ENCODE data around the gene ARL6IP5. TPM values are rescaled to one million over a fixed set of nuclear protein-coding genes. Genes with fewer than 3 reads are reported as not detected.

ARL6IP5 gene
- total and polyA plus RNA-seq, 9 of the 15 experiments (the other 6 are each of a cell fraction or from before 2014, with no cell fraction given), result 10.3 to 54.0 (median 12.7) TPM

- TF ChIP-seq SMC3 (conservative IDR thresholded peaks at IDR 0.05; ENCODE audit: insufficient read depth, low read depth, low read length), result no peak
- no peak for TF ChIP-seq NFE2L1 (tag; IDR thresholded peaks at IDR 0.05; ENCODE audit: borderline replicate concordance, low read depth)
- TF ChIP-seq NR1H2 (CRISPR knock-in tag; IDR thresholded peaks at IDR 0.05), result no peak
- no peak for TF ChIP-seq TFAM (CRISPR knock-in tag; conservative IDR thresholded peaks at IDR 0.05)
Observed at GRCh38 chr3:69115731-69116130, 31.0 kb downstream of the ARL6IP5 start (continued).

- WGBS (ENCODE audit: insufficient coverage, low coverage, missing lambda C conversion rate), result 34% methylated on average over 4 of the region's 4 CpGs
- no peak for TF ChIP-seq ZNF75A (CRISPR knock-in tag; IDR thresholded peaks at IDR 0.05)
- no peak for TF ChIP-seq HDAC6 (IDR thresholded peaks at IDR 0.05; ENCODE audit: low read depth, low read length)
- no peak for TF ChIP-seq ZBTB9 (CRISPR knock-in tag; IDR thresholded peaks at IDR 0.05)
- no peak for TF ChIP-seq HNRNPLL (IDR thresholded peaks at IDR 0.05; ENCODE audit: low read depth, low read length, poor library complexity, severe bottlenecking)
- TF ChIP-seq TFAP4 (CRISPR knock-in tag; IDR thresholded peaks at IDR 0.05; ENCODE audit: borderline replicate concordance), result no peak
- TF ChIP-seq RFX1 (IDR thresholded peaks at IDR 0.05), result no peak
- no peak for TF ChIP-seq ZSCAN29 (IDR thresholded peaks at IDR 0.05)
- no peak for TF ChIP-seq HOXB6 (CRISPR knock-in tag; IDR thresholded peaks at IDR 0.05; ENCODE audit: borderline replicate concordance)
- TF ChIP-seq CHCHD3 (CRISPR knock-in tag; IDR thresholded peaks at IDR 0.05), result no peak
- TF ChIP-seq HMGXB4 (CRISPR knock-in tag; IDR thresholded peaks at IDR 0.05), result no peak
- no peak for TF ChIP-seq KAT8 (IDR thresholded peaks at IDR 0.05; ENCODE audit: low read depth)
- no peak for TF ChIP-seq ASH1L (IDR thresholded peaks at IDR 0.05; ENCODE audit: borderline replicate concordance, low read depth, partially characterized antibody)
- TF ChIP-seq SNRNP70 (optimal IDR thresholded peaks at IDR 0.05; ENCODE audit: low read depth, low read length), result no peak
- no peak for TF ChIP-seq SAFB2 (IDR thresholded peaks at IDR 0.05; ENCODE audit: borderline replicate concordance, low read depth, low read length, severe bottlenecking)
Observed at GRCh38 chr3:69116162-69116561, 31.4 kb downstream of the ARL6IP5 start.

More at GRCh38 chr3:69116162-69116561, 31.4 kb downstream of the ARL6IP5 start:
- Histone ChIP-seq H3K36me3 (ENCODE audit: control insufficient read depth, insufficient read depth, low read length) (no peaks in the 10 kb centered on the region), H3K27ac (ENCODE audit: extremely low read depth, low read depth, low read length) (no peak overlapping the region), H3K9me3 (replicated peaks; ENCODE audit: control insufficient read depth, insufficient read depth, low read depth, low read length) (no peaks in the 10 kb centered on the region), H3K4me1 (replicated peaks in 1 of 2; ENCODE audit: control insufficient read depth in 2 of 2, insufficient read depth in 2 of 2, low read length in 2 of 2) (no peaks in the 10 kb centered on the region; a peak in 1 of 5 replicates), H3K9ac (ENCODE audit: insufficient read depth in 1 of 2, low read depth in 2 of 2, low read length in 2 of 2) (no peak overlapping the region), H3K27me3 (ENCODE audit: control insufficient read depth in 2 of 2, insufficient read depth in 2 of 2, low read length in 2 of 2) (no peaks in the 10 kb centered on the region), H3K4me3 (no peak overlapping the region), H3K4me2 (ENCODE audit: insufficient read depth, low read length) (no peak overlapping the region), H4K20me1 (replicated peaks; ENCODE audit: control insufficient read depth, insufficient read depth, low read length) (no peaks in the 10 kb centered on the region), H3K9me1 (ENCODE audit: control insufficient read depth, insufficient read depth, low read length) (no peaks in the 10 kb centered on the region), H3K79me2 (ENCODE audit: control insufficient read depth, insufficient read depth, low read length) (no peaks in the 10 kb centered on the region), H2AFZ (ENCODE audit: low read depth, low read length) (no peak overlapping the region)
- ChIA-PET CTCF (ENCODE audit: low intra/inter-chr PET ratio) (no interaction called here), POLR2A (no interaction called here)
- no peak for ATAC-seq
- no peak for FAIRE-seq
- intact Hi-C loops (cut with micrococcal nuclease) (no loop called here), in situ Hi-C loops (cut with MboI) (no loop called here)
- no peak for DNase-seq (ENCODE audit: extremely low read depth in 1 of 4, low spot score in 3 of 4)
- no TSS peak for BruUV-seq (replicated peaks)

Data from K562 (cell line).